Neutrophil (primary cell): Measurements from ENCODE around the gene UBE2J2.

Source experiments
- H3K27ac ChIP-seq: fragments of 200-600 bp; sonication (generic); 2 replicates; pipeline ENCODE4 v1.5.1; 2016; ENCODE audit warnings: mild to moderate bottlenecking, moderate library complexity
- H3K27me3 ChIP-seq: fragments of 200-600 bp; sonication (generic); 2 replicates; pipeline ENCODE4 v1.6.0; 2016; ENCODE audit warnings: mild to moderate bottlenecking
- H3K36me3 ChIP-seq: fragments of 200-600 bp; sonication (generic); 2 replicates; pipeline ENCODE4 v1.5.1; 2017
- H3K4me1 ChIP-seq, 2 experiments: fragments of 200-600 bp in 1 of 2; sonication (generic) in 1 of 2; 1 replicate in 1 of 2; 2 replicates in 1 of 2; pipeline versions ENCODE4 v1.5.1 to v1.6.1; 2013 to 2016; ENCODE audit warnings: low read depth in 1 of 2, low read length in 1 of 2, mild to moderate bottlenecking in 1 of 2, moderate library complexity in 1 of 2; ENCODE audit not compliant: control insufficient read depth in 1 of 2, insufficient read depth in 1 of 2
- H3K4me3 ChIP-seq, 2 experiments: fragments of 200-600 bp in 1 of 2; sonication (generic) in 1 of 2; 1 replicate in 1 of 2; 2 replicates in 1 of 2; pipeline ENCODE4 v1.5.1; 2013 to 2016; ENCODE audit warnings: low read depth in 1 of 2, low read length in 1 of 2, mild to moderate bottlenecking in 1 of 2, moderate library complexity in 1 of 2
- H3K9me3 ChIP-seq: fragments of 200-600 bp; sonication (generic); 2 replicates; pipeline ENCODE4 v1.5.1; 2016
- CTCF ChIP-seq: fragments of 200-600 bp; sonication (generic); IDR thresholded peaks from 2 replicates; pipeline ENCODE4 v1.5.1; 2016; ENCODE audit warnings: antibody characterized with exemption

Gene UBE2J2

GRCh38 chr1:1234180-1234808, 39.4 kb downstream of the UBE2J2 start:
- peaks cover 26% of the 10 kb centered on the region for H3K27me3 ChIP-seq
- TF ChIP-seq CTCF = no peak
- no peak overlapping the region for H3K27ac ChIP-seq
- peaks cover 22 to 27% of the 10 kb centered on the region in 2 experiments for H3K4me1 ChIP-seq
- H3K9me3 ChIP-seq = no peaks in the 10 kb centered on the region
- no peak overlapping the region for H3K4me3 ChIP-seq
- H3K36me3 ChIP-seq = no peaks in the 10 kb centered on the region

- H3K27ac ChIP-seq = no peak overlapping the region
- H3K27me3 ChIP-seq = peaks cover 18% of the 10 kb centered on the region
- no peak for TF ChIP-seq CTCF
- H3K9me3 ChIP-seq = no peaks in the 10 kb centered on the region
- peaks cover 6% of the 10 kb centered on the region for H3K36me3 ChIP-seq
- H3K4me3 ChIP-seq = no peak overlapping the region
- H3K4me1 ChIP-seq = peaks cover 22 to 27% of the 10 kb centered on the region in 2 experiments
Measured at GRCh38 chr1:1233567-1233892, 40.1 kb downstream of the UBE2J2 start.

GRCh38 chr1:1232796-1233566, 40.7 kb downstream of the UBE2J2 start:
- no peaks in the 10 kb centered on the region for H3K9me3 ChIP-seq
- peak overlapping the region; percentile 58 for H3K27ac ChIP-seq
- H3K27me3 ChIP-seq = peaks cover 13% of the 10 kb centered on the region
- peaks cover 12% of the 10 kb centered on the region for H3K36me3 ChIP-seq
- TF ChIP-seq CTCF = no peak
- H3K4me3 ChIP-seq = peak overlapping the region in 1 of 2 experiments; percentile 64
- H3K4me1 ChIP-seq = peaks cover 22 to 27% of the 10 kb centered on the region in 2 experiments

- Histone ChIP-seq H3K4me3 (peak within 1 kb of the TSS; percentile 80 to 95), H3K27me3 (peaks cover 6% of the 10 kb centered on the region), H3K4me1 (peaks cover 22 to 27% of the 10 kb centered on the region in 2 experiments), H3K27ac (peak within 1 kb of the TSS; percentile 85), H3K9me3 (no peaks in the 10 kb centered on the region), H3K36me3 (peaks cover 19% of the 10 kb centered on the region)
- no peak for TF ChIP-seq CTCF
Measured at GRCh38 chr1:1232208-1232795, 41.4 kb downstream of the UBE2J2 start, which contains the start of gene B3GALT6. Gene B3GALT6 (plus strand): TSS chr1:1232237. CDS start chr1:1232279, 42 bp downstream.

- H3K4me1 ChIP-seq = peaks cover 22 to 27% of the 10 kb centered on the region in 2 experiments
- H3K27ac ChIP-seq = peak within 1 kb of the TSS; percentile 85
- H3K4me3 ChIP-seq = peak within 1 kb of the TSS; percentile 80 to 95
- peak; percentile 32 for TF ChIP-seq CTCF
- no peaks in the 10 kb centered on the region for H3K9me3 ChIP-seq
- peaks cover 26% of the 10 kb centered on the region for H3K36me3 ChIP-seq
- H3K27me3 ChIP-seq = no peaks in the 10 kb centered on the region
Measured at GRCh38 chr1:1231400-1232207, 42.0 kb downstream of the UBE2J2 start, which contains the start of gene SDF4. Gene SDF4 (minus strand): TSS chr1:1232001. CDS start chr1:1228772, 3,229 bp downstream.
